ENCODE measurements around the gene NCOA1.
"Not testable (repeated sequence)": the region's sequence is repeated elsewhere in the genome, so short reads cannot be mapped to it uniquely, and the experiment has no call there.

The NCOA1 gene

GRCh38 chr2:24521162-24521857 lies 30.3 kb downstream of the NCOA1 start:
- FAIRE-seq (no peak), DNase-seq (ENCODE audit: insufficient read length, low spot score) (no peak)
- TF ChIP-seq TAF1 (IDR thresholded peaks at IDR 0.05; ENCODE audit: low read depth, low read length) (no peak), POLR2AphosphoS5 (IDR thresholded peaks at IDR 0.05; ENCODE audit: low read depth, low read length) (no peak), POLR2A (IDR thresholded peaks at IDR 0.05; ENCODE audit: low read depth, low read length) (no peak), PAX5 (IDR thresholded peaks at IDR 0.05; ENCODE audit: insufficient read depth, low read length, severe bottlenecking) (no peak), SPI1 (IDR thresholded peaks at IDR 0.05; ENCODE audit: low read depth, low read length) (no peak), POU2F2 (IDR thresholded peaks at IDR 0.05; ENCODE audit: low read depth, low read length) (no peak)

- no peak for DNase-seq (ENCODE audit: insufficient read length, low spot score)
- no peak for TF ChIP-seq POLR2A (IDR thresholded peaks at IDR 0.05; ENCODE audit: low read depth, low read length)
- TF ChIP-seq PAX5 (IDR thresholded peaks at IDR 0.05; ENCODE audit: insufficient read depth, low read length, severe bottlenecking): no peak
- TF ChIP-seq POU2F2 (IDR thresholded peaks at IDR 0.05; ENCODE audit: low read depth, low read length): no peak
- TF ChIP-seq TAF1 (IDR thresholded peaks at IDR 0.05; ENCODE audit: low read depth, low read length): no peak
- no peak for TF ChIP-seq SPI1 (IDR thresholded peaks at IDR 0.05; ENCODE audit: low read depth, low read length)
- TF ChIP-seq POLR2AphosphoS5 (IDR thresholded peaks at IDR 0.05; ENCODE audit: low read depth, low read length): no peak
- no peak for FAIRE-seq
Observed at GRCh38 chr2:24521975-24522639, 31.1 kb downstream of the NCOA1 start.

GRCh38 chr2:24527536-24527935 lies 36.5 kb downstream of the NCOA1 start:
- no peak for FAIRE-seq
- DNase-seq (ENCODE audit: insufficient read length, low spot score): no peak

GRCh38 chr2:24530796-24531195 lies 39.7 kb downstream of the NCOA1 start:
- DNase-seq (ENCODE audit: insufficient read length, low spot score): no peak
- no peak for FAIRE-seq
- TF ChIP-seq POLR2A (IDR thresholded peaks at IDR 0.05; ENCODE audit: low read depth, low read length): no peak
- no peak for TF ChIP-seq PAX5 (IDR thresholded peaks at IDR 0.05; ENCODE audit: insufficient read depth, low read length, severe bottlenecking)
- TF ChIP-seq SPI1 (IDR thresholded peaks at IDR 0.05; ENCODE audit: low read depth, low read length): no peak
- no peak for TF ChIP-seq POLR2AphosphoS5 (IDR thresholded peaks at IDR 0.05; ENCODE audit: low read depth, low read length)
- TF ChIP-seq POU2F2 (IDR thresholded peaks at IDR 0.05; ENCODE audit: low read depth, low read length): no peak
- TF ChIP-seq TAF1 (IDR thresholded peaks at IDR 0.05; ENCODE audit: low read depth, low read length): no peak

More at GRCh38 chr2:24527536-24527935, 36.5 kb downstream of the NCOA1 start:
- TF ChIP-seq SPI1 (IDR thresholded peaks at IDR 0.05; ENCODE audit: low read depth, low read length) (no peak), POLR2A (IDR thresholded peaks at IDR 0.05; ENCODE audit: low read depth, low read length) (no peak), TAF1 (IDR thresholded peaks at IDR 0.05; ENCODE audit: low read depth, low read length) (no peak), POLR2AphosphoS5 (IDR thresholded peaks at IDR 0.05; ENCODE audit: low read depth, low read length) (no peak), PAX5 (IDR thresholded peaks at IDR 0.05; ENCODE audit: insufficient read depth, low read length, severe bottlenecking) (no peak), POU2F2 (IDR thresholded peaks at IDR 0.05; ENCODE audit: low read depth, low read length) (no peak)

GRCh38 chr2:24531610-24532009 lies 40.6 kb downstream of the NCOA1 start:
- not testable (repeated sequence) for FAIRE-seq; DNase-seq (ENCODE audit: insufficient read length, low spot score)

GRCh38 chr2:24532057-24532456 lies 41.0 kb downstream of the NCOA1 start:
- not testable (repeated sequence) for DNase-seq (ENCODE audit: insufficient read length, low spot score); FAIRE-seq

GRCh38 chr2:24533574-24533973 lies 42.5 kb downstream of the NCOA1 start:
- FAIRE-seq; DNase-seq (ENCODE audit: insufficient read length, low spot score): not testable (repeated sequence)

- FAIRE-seq (peak; percentile 52), DNase-seq (ENCODE audit: insufficient read length, low spot score) (no peak)
- TF ChIP-seq POLR2A (IDR thresholded peaks at IDR 0.05; ENCODE audit: low read depth, low read length) (no peak), PAX5 (IDR thresholded peaks at IDR 0.05; ENCODE audit: insufficient read depth, low read length, severe bottlenecking) (no peak), SPI1 (IDR thresholded peaks at IDR 0.05; ENCODE audit: low read depth, low read length) (peak; percentile 92), TAF1 (IDR thresholded peaks at IDR 0.05; ENCODE audit: low read depth, low read length) (no peak), POU2F2 (IDR thresholded peaks at IDR 0.05; ENCODE audit: low read depth, low read length) (no peak), POLR2AphosphoS5 (IDR thresholded peaks at IDR 0.05; ENCODE audit: low read depth, low read length) (no peak)
Observed at GRCh38 chr2:24538720-24539119, 47.7 kb downstream of the NCOA1 start.

GRCh38 chr2:24539258-24539657 lies 48.2 kb downstream of the NCOA1 start:
- TF ChIP-seq POLR2AphosphoS5 (IDR thresholded peaks at IDR 0.05; ENCODE audit: low read depth, low read length): no peak
- no peak for TF ChIP-seq POLR2A (IDR thresholded peaks at IDR 0.05; ENCODE audit: low read depth, low read length)
- no peak for TF ChIP-seq PAX5 (IDR thresholded peaks at IDR 0.05; ENCODE audit: insufficient read depth, low read length, severe bottlenecking)
- no peak for TF ChIP-seq TAF1 (IDR thresholded peaks at IDR 0.05; ENCODE audit: low read depth, low read length)
- TF ChIP-seq POU2F2 (IDR thresholded peaks at IDR 0.05; ENCODE audit: low read depth, low read length): no peak
- no peak for TF ChIP-seq SPI1 (IDR thresholded peaks at IDR 0.05; ENCODE audit: low read depth, low read length)
- FAIRE-seq: peak; percentile 40
- DNase-seq (ENCODE audit: insufficient read length, low spot score): no peak

- FAIRE-seq (no peak), DNase-seq (ENCODE audit: insufficient read length, low spot score) (no peak)
- TF ChIP-seq PAX5 (IDR thresholded peaks at IDR 0.05; ENCODE audit: insufficient read depth, low read length, severe bottlenecking) (no peak), TAF1 (IDR thresholded peaks at IDR 0.05; ENCODE audit: low read depth, low read length) (no peak), SPI1 (IDR thresholded peaks at IDR 0.05; ENCODE audit: low read depth, low read length) (no peak), POLR2A (IDR thresholded peaks at IDR 0.05; ENCODE audit: low read depth, low read length) (no peak), POU2F2 (IDR thresholded peaks at IDR 0.05; ENCODE audit: low read depth, low read length) (no peak)
Observed at GRCh38 chr2:24540011-24540477, 49.0 kb downstream of the NCOA1 start.

Data from GM12891 (cell line).